ENCODE measurements around the gene CD164L2. TPM values are rescaled to one million over a fixed set of nuclear protein-coding genes. Genes with fewer than 3 reads are reported as not detected.

CD164L2 gene
- total RNA-seq, 2 experiments from 2014 or later, result not detected

DNA sequence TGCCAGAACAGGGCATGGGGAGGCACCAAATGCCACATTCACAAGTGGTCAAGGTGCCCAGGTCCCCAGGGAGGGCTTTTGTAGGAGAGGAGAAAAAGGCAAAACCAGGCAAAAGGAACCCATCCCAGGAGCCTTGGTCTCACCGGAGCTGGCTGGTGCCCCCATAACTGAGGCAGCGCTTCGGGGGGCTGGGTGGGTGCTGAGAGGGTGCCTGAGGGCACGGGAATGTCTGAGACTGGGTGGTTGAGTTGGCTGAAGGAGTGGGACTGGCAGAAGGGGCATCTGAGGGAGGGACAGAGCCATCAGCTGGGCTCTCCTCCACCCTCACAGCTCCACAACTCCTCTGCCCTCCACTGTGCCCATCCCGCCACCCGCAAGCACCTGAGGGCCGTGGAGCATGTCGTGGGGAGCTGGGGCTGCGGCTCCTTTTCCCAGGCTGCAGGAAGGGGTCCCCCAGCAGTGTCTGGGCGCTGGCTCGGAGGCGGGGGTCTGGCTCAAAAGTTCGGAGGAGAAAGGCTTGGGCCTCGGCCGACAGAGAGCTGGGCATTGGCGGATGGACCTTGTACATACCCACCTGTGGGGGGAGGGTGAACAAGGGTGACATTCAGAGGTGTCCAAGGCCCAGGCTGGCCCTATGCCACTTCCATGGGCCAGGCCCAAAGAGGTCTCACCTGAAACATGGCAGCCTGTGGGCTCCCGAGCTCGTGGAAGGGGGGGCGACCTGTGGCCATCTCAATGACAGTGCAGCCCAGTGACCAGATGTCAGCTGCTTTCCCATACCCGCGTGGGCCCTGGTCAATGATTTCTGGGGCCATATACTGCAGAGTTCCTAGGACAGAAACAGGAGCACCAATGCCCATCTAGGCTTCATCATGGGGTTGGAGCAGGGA lies 24.9 kb downstream of the CD164L2 start:
- POLR2A ChIA-PET, result no interaction called here
- CTCF ChIA-PET, result interaction anchor here (0.5 to 5.4 kb wide), 26 partner anchors 8 to 304 kb away, joined by 3 to 32 read pairs (median 5); partner anchors contain the start of genes CD164L2, GPR3, MAP3K6 and SYTL1

GRCh38 chr1:27357281-27358037 lies 25.7 kb downstream of the CD164L2 start:
- ChIA-PET CTCF (interaction anchor here (0.5 to 5.4 kb wide), 35 partner anchors 8 to 305 kb away, joined by 3 to 32 read pairs (median 4); partner anchors contain the start of genes CD164L2, GPR3, MAP3K6 and SYTL1), POLR2A (interaction anchor here (1.7 to 2.3 kb wide), 2 partner anchors 8 to 15 kb away, joined by 10 read pairs; partner anchors contain the start of genes MAP3K6 and SYTL1)

GRCh38 chr1:27356619-27357280 lies 26.4 kb downstream of the CD164L2 start:
- CTCF ChIA-PET, result interaction anchor here (0.7 to 5.4 kb wide), 28 partner anchors 9 to 305 kb away, joined by 3 to 32 read pairs (median 5); partner anchors contain the start of genes CD164L2, GPR3, MAP3K6 and SYTL1
- POLR2A ChIA-PET, result interaction anchor here (1.7 to 2.3 kb wide), 2 partner anchors 9 to 14 kb away, joined by 10 read pairs; partner anchors contain the start of genes MAP3K6 and SYTL1

- CTCF ChIA-PET, result interaction anchor here (1.0 to 5.4 kb wide), 7 partner anchors 10 to 252 kb away, joined by 3 to 32 read pairs (median 20); partner anchors contain the start of genes MAP3K6, SYTL1 and WASF2
- POLR2A ChIA-PET, result interaction anchor here (1.7 to 2.3 kb wide), 2 partner anchors 10 to 13 kb away, joined by 10 read pairs; partner anchors contain the start of genes MAP3K6 and SYTL1
Observed at GRCh38 chr1:27356277-27356618, 26.9 kb downstream of the CD164L2 start.

DNA sequence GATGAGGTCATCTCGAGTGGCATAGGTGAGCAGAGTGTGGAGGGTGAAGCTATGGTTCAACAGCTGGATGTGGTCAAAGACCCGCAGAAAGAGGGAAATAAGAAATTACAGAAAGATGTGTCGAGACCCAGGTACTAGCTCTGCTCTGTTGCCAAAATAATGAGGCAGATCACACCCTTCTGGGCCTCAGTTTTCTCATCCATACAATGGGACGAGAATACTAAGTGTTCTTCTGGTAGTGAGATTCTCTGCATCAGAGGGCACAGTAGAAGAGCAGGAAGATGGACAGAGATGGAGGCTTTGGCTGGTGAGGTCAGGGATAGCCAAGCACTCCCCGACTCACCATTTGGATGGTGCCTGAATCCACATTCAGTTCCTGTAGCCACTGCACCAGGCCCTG lies 27.4 kb downstream of the CD164L2 start:
- POLR2A ChIA-PET, result interaction anchor here (2.3 kb wide), 1 partner anchor 13 kb away, joined by 10 read pairs; the partner anchor contains the start of gene SYTL1
- CTCF ChIA-PET, result interaction anchor here (2.8 to 5.4 kb wide), 4 partner anchors 10 to 40 kb away, joined by 20 to 32 read pairs (median 31); partner anchors contain the start of genes MAP3K6 and SYTL1

DNA sequence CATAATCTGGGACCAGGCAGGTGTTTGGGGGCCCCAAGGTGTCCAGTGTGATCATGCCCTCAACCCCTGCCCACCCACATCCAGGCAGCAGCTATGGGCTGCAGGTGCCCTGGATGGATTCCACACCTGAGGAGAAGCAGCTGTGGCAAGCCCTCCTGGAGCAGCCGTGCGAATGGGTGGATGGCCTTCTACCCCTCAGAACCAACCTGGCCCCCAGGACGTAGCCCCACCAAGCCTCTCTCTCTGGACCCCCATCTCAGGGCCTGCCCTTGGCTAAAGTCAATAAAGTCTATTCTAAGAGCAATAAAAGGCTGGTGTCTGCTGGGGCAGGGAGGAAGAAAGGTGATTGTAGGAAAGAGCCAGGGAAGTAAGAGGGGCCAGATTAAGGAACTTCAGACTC lies 29.5 kb downstream of the CD164L2 start:
- ChIA-PET CTCF (interaction anchor here (1.1 to 5.4 kb wide), 2 partner anchors 11 to 27 kb away, joined by 3 to 32 read pairs; partner anchors contain the start of gene SYTL1), POLR2A (interaction anchor here (0.6 to 0.7 kb wide), 2 partner anchors 11 to 12 kb away, joined by 4 to 10 read pairs; partner anchors contain the start of gene SYTL1)

- ChIA-PET CTCF (no interaction called here), POLR2A (interaction anchor here (0.7 kb wide), 1 partner anchor 11 kb away, joined by 4 read pairs; the partner anchor contains the start of gene SYTL1)
Observed at GRCh38 chr1:27353166-27353565, 30.0 kb downstream of the CD164L2 start.

GRCh38 chr1:27351541-27352107 lies 31.5 kb downstream of the CD164L2 start:
- CTCF ChIA-PET, result no interaction called here
- POLR2A ChIA-PET, result no interaction called here

GRCh38 chr1:27350663-27351540 lies 32.2 kb downstream of the CD164L2 start:
- ChIA-PET CTCF (no interaction called here), POLR2A (no interaction called here)

DNA sequence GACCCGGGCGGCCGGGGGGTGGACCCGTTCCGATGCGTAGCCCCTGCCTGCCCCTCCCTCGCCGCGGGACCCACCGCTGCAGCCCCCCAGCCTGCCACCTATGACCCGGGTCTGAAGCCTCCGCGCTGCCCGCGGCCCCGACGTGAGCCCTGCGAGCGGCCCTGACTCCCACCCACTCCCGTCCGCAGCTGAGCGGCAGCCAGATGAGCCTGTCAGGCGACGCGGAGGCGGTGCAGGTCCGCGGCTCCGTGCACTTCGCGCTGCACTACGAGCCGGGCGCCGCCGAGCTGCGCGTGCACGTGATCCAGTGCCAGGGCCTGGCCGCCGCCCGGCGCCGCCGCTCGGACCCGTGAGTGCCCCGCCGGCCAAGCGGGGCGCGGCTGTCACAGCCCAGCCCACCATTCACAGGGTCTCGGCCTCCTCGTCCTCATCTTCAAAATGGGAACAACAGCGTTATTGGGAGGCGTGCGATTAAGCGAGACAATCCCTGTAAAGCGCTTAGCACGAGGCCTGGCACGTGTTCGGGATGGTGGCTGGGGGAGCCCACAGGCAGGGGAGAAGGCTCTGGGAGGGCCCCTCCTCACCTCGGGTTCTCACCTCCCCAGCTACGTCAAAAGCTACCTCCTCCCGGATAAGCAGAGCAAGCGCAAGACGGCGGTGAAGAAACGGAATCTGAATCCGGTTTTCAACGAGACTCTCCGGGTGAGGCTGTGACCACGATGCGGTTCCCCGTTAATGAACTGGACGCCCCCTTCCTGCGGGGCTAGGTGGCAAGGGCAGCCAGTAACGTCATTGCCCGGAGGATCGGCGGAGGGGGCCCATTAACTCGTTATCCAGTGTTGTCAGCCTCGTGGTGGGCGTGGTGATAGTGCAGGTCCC lies 33.1 kb downstream of the CD164L2 start:
- ChIA-PET CTCF (interaction anchor here (0.8 to 1.9 kb wide), 4 partner anchors 8 to 53 kb away, joined by 4 to 7 read pairs (median 6); no protein-coding TSS in a partner anchor), POLR2A (no interaction called here)

DNA sequence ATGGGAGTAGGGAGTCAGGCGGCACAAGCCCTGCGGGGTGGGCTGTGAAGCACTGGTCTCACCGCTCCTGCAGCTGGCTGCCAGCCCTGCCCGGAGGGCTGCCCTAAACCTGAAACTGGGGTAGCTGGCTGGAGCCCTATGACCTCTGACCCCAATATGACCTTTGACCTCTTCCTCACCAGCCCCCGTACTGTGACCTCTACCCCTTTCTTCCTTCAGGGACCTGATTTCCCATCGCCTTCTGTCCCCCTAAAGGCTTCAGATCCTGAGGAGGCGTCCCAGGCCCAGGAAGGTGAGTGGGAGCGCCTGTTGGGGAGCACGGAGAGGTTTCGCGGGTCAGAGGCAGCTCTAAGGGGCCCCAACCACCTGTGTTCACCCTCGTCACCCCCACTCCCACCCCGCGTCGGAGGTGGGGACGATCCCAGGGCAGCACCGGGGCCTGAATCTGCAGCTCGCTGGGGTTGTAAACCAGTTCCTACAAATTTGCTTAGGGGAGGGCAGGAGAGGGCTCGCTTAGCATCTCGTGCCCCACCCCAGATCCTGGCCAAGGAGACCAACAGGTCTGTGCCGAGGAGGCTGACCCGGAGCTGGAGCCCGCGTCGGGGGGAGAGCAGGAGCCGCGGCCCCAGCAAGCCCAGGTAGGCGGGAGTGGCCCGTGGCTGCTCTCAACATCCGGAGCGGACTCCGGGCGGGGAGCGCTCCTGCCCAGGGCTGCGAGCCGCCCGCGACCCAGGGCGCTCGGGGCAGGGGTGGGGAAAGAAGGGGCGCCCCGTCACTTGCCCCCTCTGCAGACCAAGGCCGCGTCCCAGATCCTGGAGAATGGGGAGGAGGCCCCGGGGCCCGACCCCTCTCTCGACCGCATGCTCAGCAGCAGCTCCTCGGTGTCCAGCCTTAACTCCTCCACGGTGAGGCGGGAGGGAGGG lies 34.0 kb downstream of the CD164L2 start:
- CTCF ChIA-PET, result interaction anchor here (0.8 to 1.9 kb wide), 5 partner anchors 9 to 52 kb away, joined by 4 to 7 read pairs (median 6); no protein-coding TSS in a partner anchor
- POLR2A ChIA-PET, result no interaction called here

GRCh38 chr1:27346991-27347624 lies 36.0 kb downstream of the CD164L2 start:
- ChIA-PET POLR2A (no interaction called here), CTCF (interaction anchor here (0.6 to 1.4 kb wide), 3 partner anchors 10 to 20 kb away, joined by 3 read pairs; no protein-coding TSS in a partner anchor)

DNA sequence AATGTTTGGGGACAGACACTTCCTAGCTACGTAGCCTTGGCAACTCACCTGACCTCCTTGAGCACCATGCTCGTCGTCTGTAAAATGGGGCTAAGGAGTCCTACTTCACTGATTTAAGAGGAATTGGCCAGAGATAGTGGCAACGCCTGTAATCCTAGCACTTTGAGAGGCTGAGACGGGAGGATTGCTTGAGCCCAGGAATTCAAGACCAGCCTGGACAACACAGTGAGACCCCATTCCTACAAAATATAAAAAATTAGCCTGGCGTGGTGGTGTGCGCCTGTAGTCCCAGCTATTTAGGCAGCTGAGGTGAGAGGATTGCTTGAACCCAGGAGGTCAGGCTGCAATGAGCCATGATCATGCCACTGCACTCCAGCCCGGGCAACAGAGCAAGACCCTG lies 36.8 kb downstream of the CD164L2 start:
- CTCF ChIA-PET, result interaction anchor here (0.8 to 1.6 kb wide), 3 partner anchors 19 to 46 kb away, joined by 3 to 4 read pairs (median 3); no protein-coding TSS in a partner anchor
- POLR2A ChIA-PET, result interaction anchor here (1.2 kb wide), 1 partner anchor 23 kb away, joined by 3 read pairs; no protein-coding TSS in a partner anchor

- CTCF ChIA-PET, result interaction anchor here (0.7 to 1.6 kb wide), 7 partner anchors 9 to 212 kb away, joined by 3 to 7 read pairs (median 4); no protein-coding TSS in a partner anchor
- POLR2A ChIA-PET, result interaction anchor here (1.2 kb wide), 1 partner anchor 22 kb away, joined by 3 read pairs; no protein-coding TSS in a partner anchor
Observed at GRCh38 chr1:27345272-27345671, 37.9 kb downstream of the CD164L2 start.
